ENCODE data around the gene P3H2.
"Not testable (repeated sequence)": the region's sequence is repeated elsewhere in the genome, so short reads cannot be mapped to it uniquely, and the experiment has no call there.

DNA sequence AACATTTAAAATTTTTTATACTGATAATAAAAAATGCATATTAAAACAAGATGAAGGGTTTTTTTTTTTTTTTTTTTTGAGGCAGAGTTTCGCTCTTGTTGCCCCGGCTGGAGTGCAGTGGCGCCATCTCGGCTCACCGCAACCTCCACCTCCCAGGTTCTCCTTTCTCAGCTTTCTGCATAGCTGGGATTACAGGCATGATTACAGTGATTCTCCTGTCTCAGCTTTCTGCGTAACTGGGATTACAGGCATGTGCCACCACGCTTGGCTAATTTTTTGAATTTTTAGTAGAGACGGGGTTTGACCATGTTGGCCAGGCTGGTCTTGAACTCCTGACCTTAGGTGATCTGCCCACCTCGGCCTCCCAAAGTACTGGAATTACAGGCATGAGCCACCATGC, 48.8 kb downstream of the P3H2 start:
- TF ChIP-seq, protein P1, sequence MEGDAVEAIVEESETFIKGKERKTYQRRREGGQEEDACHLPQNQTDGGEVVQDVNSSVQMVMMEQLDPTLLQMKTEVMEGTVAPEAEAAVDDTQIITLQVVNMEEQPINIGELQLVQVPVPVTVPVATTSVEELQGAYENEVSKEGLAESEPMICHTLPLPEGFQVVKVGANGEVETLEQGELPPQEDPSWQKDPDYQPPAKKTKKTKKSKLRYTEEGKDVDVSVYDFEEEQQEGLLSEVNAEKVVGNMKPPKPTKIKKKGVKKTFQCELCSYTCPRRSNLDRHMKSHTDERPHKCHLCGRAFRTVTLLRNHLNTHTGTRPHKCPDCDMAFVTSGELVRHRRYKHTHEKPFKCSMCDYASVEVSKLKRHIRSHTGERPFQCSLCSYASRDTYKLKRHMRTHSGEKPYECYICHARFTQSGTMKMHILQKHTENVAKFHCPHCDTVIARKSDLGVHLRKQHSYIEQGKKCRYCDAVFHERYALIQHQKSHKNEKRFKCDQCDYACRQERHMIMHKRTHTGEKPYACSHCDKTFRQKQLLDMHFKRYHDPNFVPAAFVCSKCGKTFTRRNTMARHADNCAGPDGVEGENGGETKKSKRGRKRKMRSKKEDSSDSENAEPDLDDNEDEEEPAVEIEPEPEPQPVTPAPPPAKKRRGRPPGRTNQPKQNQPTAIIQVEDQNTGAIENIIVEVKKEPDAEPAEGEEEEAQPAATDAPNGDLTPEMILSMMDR (IDR thresholded peaks at IDR 0.05), result not testable (repeated sequence)
- TF ChIP-seq POLR2A, EP300, POLR2AphosphoS5 (IDR thresholded peaks at IDR 0.05): not testable (repeated sequence)

All from stomach (tissue), 4 donors.